Measurements from ENCODE around the gene CKAP2L. TPM values are rescaled to one million over a fixed set of nuclear protein-coding genes. Genes with fewer than 3 reads are reported as not detected.

Gene CKAP2L
- total RNA-seq, 6 experiments from 2014 or later = 0.20 to 1.4 (median 0.66) TPM

DNA sequence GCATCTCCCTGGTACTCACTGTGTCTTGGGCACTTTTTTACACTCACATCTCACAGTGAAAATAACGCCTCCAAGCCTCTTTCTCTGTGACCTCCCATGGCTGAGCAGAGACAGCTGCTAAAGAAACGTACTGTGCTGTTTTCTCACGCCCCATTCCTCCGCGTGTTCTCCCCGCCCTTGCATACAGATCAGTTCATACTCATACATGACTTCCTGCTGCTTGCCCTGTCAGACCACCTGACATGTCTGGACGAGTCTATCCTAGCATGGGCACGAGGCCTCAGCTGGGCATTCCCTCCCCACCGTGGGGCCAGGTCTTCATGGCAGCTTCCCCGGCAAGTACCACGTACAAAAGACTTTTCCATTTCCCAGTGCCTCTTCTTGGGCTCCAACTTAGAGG, 41.1 kb upstream of the CKAP2L start:
- H3K36me3 ChIP-seq = no peaks in the 10 kb centered on the region
- WGBS (ENCODE audit: insufficient coverage, low coverage, low lambda C conversion rate, missing lambda C conversion rate) = 83% methylated on average over 3 of the region's 11 CpGs
- ATAC-seq = no peak
- H3K4me3 ChIP-seq = no peak overlapping the region
- no peak overlapping the region for H3K27ac ChIP-seq
- peaks cover 0 to 18% (median 8%) of the 10 kb centered on the region in 4 donors for H3K4me1 ChIP-seq
- intact Hi-C loops (cut with DNase I) = no loop called here
- H3K27me3 ChIP-seq = no peaks in the 10 kb centered on the region
- TF ChIP-seq, protein P1, sequence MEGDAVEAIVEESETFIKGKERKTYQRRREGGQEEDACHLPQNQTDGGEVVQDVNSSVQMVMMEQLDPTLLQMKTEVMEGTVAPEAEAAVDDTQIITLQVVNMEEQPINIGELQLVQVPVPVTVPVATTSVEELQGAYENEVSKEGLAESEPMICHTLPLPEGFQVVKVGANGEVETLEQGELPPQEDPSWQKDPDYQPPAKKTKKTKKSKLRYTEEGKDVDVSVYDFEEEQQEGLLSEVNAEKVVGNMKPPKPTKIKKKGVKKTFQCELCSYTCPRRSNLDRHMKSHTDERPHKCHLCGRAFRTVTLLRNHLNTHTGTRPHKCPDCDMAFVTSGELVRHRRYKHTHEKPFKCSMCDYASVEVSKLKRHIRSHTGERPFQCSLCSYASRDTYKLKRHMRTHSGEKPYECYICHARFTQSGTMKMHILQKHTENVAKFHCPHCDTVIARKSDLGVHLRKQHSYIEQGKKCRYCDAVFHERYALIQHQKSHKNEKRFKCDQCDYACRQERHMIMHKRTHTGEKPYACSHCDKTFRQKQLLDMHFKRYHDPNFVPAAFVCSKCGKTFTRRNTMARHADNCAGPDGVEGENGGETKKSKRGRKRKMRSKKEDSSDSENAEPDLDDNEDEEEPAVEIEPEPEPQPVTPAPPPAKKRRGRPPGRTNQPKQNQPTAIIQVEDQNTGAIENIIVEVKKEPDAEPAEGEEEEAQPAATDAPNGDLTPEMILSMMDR (IDR thresholded peaks at IDR 0.05) = no peak
- no peak for TF ChIP-seq POLR2A (IDR thresholded peaks at IDR 0.05)
- no peaks in the 10 kb centered on the region for H3K9me3 ChIP-seq
- DNase-seq = no peak

DNA sequence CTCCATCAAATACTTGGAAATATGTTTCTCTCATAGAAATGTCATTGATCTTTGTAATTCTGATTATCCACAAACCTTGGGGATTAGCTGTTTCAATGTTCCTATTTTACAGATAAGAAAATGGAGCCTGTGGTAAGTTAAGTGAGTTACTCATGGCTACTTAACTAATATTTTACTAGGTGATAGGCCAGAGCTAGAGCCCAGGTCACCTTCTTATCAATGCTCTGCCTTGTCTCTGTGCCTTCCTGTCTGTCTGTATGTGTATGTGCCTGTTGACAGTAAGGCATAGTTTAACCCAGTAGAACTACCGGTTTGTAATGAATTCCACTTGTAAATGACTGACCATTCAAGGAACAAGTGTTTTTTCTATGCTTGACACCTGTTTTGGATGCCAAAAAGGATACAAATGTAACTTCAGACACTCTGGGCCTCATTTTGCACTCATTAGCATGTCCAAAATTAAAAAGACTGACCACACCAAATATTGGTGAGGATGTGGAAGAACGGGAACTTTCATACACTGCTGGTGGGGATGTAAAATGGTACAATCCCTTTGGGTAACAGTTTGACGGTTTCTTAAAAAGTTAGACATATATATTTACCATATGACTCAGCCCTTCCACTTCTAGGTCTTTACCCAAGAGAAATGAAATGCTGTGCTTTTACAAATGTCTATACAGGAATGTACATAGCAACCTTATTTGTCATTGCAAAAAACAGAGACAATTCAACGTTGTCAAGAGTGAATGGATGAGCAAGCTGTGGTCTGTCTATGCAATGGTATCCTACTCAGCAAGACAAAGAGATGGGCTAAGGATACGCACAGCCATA, 39.5 kb upstream of the CKAP2L start:
- no peaks in the 10 kb centered on the region for H3K9me3 ChIP-seq
- peaks cover 0 to 12% (median 4%) of the 10 kb centered on the region in 4 donors for H3K4me1 ChIP-seq
- H3K27me3 ChIP-seq = no peaks in the 10 kb centered on the region
- H3K36me3 ChIP-seq = no peaks in the 10 kb centered on the region
- intact Hi-C loops (cut with DNase I) = no loop called here
- DNase-seq = no peak
- peak in 1 of 4 donors; percentile 25 for ATAC-seq
- TF ChIP-seq, protein P1 (IDR thresholded peaks at IDR 0.05) = no peak
- no peak for TF ChIP-seq POLR2A (IDR thresholded peaks at IDR 0.05)
- no peak overlapping the region for H3K27ac ChIP-seq
- WGBS (ENCODE audit: insufficient coverage, low coverage, low lambda C conversion rate, missing lambda C conversion rate) = 59% methylated on average over 5 of the region's 5 CpGs
- H3K4me3 ChIP-seq = no peak overlapping the region

DNA sequence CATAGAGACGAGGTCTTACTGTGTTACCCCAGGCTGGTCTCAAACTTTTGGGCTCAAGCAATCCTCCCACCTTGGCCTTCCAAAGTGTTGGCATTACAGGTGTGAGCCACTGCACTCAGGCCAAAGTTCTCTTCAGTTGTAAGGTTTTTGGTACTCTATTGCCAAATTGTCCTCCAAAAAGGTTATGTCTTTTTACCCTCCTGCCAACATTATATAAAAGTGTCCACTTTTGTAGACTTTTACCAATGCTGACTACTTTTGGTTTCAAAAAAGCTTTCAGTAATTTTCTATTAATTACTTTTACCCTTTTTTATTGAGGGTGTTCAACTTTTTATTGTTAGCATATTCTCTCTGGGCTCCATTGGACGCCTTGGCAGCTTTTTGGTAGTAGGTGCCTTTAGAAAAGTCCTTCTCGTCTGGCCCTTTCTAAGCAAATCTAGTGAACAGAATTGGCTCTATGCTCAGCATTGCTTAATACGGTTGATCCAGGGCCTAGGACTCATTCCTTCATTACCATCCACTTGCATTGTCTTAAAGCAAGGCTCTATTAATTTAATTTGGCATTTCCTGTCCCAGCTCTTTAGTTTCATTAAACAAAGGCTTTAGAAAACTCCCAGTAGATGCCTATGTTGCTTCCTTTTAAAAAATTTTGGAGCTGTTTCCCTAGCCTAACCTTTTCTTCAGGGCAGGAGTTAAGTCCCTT, 36.6 kb upstream of the CKAP2L start:
- WGBS (ENCODE audit: insufficient coverage, low coverage, low lambda C conversion rate, missing lambda C conversion rate) = 62% methylated on average over 4 of the region's 4 CpGs
- Histone ChIP-seq H3K4me3 (no peak overlapping the region), H3K27ac (peak overlapping the region in 2 of 3 donors; percentile 27 to 33), H3K27me3 (no peaks in the 10 kb centered on the region), H3K4me1 (peaks cover 0 to 10% (median 3%) of the 10 kb centered on the region in 4 donors), H3K9me3 (no peaks in the 10 kb centered on the region), H3K36me3 (no peaks in the 10 kb centered on the region)
- intact Hi-C loops (cut with DNase I) = no loop called here
- no peak for TF ChIP-seq POLR2A (IDR thresholded peaks at IDR 0.05)
- TF ChIP-seq, protein P1 (IDR thresholded peaks at IDR 0.05) = no peak
- ATAC-seq (peak; percentile 54 to 89 (median 67)), DNase-seq (no peak)

DNA sequence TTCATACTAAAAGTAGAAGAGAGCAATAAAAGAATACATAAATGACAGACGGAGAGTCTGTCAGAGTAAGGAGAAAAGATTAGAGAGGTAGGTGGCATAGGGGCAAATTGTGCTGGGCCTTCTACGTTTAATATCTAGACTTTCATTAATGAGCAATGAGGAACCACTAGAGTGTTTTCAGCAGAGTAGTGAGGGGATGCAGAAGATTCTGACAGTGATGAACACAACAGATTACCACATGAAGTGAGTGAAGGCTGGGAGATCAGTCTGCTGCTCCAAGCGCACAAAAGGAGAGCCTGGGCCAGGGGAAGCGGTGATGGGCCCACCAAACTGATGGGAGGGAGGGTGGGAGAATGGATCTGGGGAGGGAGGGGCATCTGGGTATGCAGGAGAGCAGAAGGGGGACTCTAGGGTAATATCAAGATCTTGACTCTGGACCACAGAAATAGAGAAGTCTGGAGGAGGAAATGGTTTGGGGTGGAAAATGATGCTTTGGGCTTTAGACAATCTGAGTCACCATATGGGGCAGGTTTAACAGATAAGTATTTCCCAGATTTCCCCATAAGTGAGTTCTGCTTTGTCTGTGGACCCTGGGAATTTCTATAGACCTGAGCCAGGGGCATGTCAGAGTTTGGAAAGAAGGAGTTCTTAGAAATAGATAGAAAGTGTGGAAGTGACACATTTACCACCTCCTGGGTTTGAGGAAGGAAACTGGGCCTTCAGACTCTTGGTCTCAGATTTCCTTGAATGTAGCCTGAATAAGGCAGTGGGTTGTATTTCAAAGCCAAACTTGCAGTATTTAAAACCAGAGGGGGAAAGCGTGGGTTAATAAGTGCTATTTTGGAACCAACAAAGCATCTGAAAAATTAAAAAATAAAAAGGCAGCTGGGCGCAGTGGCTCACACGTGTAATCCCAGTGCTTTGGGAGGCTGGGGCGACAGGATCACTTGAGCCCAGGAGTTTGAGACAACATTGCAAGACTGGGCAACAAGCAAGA, 34.9 kb upstream of the CKAP2L start:
- Histone ChIP-seq H3K9me3 (no peaks in the 10 kb centered on the region), H3K4me3 (no peak overlapping the region), H3K27ac (no peak overlapping the region), H3K4me1 (peaks cover 0 to 20% (median 3%) of the 10 kb centered on the region in 4 donors), H3K36me3 (no peaks in the 10 kb centered on the region), H3K27me3 (no peaks in the 10 kb centered on the region)
- no peak for ATAC-seq
- intact Hi-C loops (cut with DNase I) = no loop called here
- 76% methylated on average over 7 of the region's 8 CpGs for WGBS (ENCODE audit: insufficient coverage, low coverage, low lambda C conversion rate, missing lambda C conversion rate)
- no peak for TF ChIP-seq POLR2A (IDR thresholded peaks at IDR 0.05)
- TF ChIP-seq, protein P1 (IDR thresholded peaks at IDR 0.05) = no peak
- no peak for DNase-seq
